ENCODE results near the gene SCRN1.

Gene SCRN1

DNA sequence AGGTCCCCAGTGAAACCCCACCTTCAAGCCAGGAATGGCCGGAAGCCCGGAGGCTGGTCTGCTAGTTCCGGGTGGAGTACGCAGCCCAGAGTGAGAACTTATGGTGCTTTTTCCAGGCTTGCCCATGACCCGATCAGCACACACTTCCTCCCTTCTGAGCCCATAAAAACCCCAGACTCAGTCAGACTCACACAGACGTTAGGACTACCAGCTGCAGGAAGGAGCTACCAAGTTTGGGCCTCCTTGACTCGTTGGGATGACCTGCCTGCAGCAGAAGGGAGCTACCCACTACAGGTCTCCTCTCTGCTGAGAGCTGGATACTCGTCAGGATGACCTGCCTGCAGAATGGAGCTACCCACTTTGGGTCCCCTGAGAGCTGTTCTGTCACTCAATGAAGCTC, 39.1 kb downstream of the SCRN1 start:
- no peak overlapping the region for H3K27ac ChIP-seq (replicated peaks)

DNA sequence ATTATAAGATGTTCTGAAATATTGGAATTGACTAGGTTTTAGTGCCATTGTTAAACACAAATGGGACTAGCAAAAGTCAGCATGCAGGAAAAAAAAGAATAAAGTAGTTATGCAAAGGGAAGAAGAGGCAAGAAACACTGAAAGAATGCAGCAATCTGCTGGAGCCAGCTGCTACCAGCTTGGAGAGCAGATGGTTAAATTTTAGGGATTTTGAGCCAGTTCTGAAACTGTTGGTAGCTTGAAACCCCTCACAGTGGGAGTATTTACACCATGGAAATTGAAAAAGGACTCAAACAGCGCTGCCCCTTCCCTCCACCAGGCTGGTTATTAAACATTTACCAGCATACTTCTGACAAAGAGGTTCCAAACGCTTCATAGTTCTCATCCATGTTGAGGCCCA, 41.0 kb downstream of the SCRN1 start:
- H3K27ac ChIP-seq (replicated peaks) = no peak overlapping the region
- no peaks in the 10 kb centered on the region for H3K27me3 ChIP-seq (ENCODE audit: insufficient read depth, poor library complexity, severe bottlenecking)
- TF ChIP-seq SPI1 (IDR thresholded peaks at IDR 0.05; ENCODE audit: borderline replicate concordance, low read depth) = no peak
- TF ChIP-seq REST (IDR thresholded peaks at IDR 0.05; ENCODE audit: insufficient replicate concordance, low read depth) = no peak
- TF ChIP-seq POLR2AphosphoS5 (IDR thresholded peaks at IDR 0.05; ENCODE audit: low read depth) = no peak
- TF ChIP-seq GABPA (IDR thresholded peaks at IDR 0.05; ENCODE audit: low read depth) = no peak
- TF ChIP-seq, protein P1, sequence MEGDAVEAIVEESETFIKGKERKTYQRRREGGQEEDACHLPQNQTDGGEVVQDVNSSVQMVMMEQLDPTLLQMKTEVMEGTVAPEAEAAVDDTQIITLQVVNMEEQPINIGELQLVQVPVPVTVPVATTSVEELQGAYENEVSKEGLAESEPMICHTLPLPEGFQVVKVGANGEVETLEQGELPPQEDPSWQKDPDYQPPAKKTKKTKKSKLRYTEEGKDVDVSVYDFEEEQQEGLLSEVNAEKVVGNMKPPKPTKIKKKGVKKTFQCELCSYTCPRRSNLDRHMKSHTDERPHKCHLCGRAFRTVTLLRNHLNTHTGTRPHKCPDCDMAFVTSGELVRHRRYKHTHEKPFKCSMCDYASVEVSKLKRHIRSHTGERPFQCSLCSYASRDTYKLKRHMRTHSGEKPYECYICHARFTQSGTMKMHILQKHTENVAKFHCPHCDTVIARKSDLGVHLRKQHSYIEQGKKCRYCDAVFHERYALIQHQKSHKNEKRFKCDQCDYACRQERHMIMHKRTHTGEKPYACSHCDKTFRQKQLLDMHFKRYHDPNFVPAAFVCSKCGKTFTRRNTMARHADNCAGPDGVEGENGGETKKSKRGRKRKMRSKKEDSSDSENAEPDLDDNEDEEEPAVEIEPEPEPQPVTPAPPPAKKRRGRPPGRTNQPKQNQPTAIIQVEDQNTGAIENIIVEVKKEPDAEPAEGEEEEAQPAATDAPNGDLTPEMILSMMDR (IDR thresholded peaks at IDR 0.05; ENCODE audit: insufficient read depth, low read length) = no peak
- no peak for DNase-seq (ENCODE audit: low read depth in 1 of 2, low spot score in 1 of 2)
- no peak overlapping the region for H3K4me3 ChIP-seq (replicated peaks; ENCODE audit: insufficient read depth, low read length)

More for the DNA sequence above, 39.1 kb downstream of the SCRN1 start:
- H3K4me3 ChIP-seq (replicated peaks; ENCODE audit: insufficient read depth, low read length) = no peak overlapping the region
- H3K27me3 ChIP-seq (ENCODE audit: insufficient read depth, poor library complexity, severe bottlenecking) = no peaks in the 10 kb centered on the region
- no peak for TF ChIP-seq GABPA (IDR thresholded peaks at IDR 0.05; ENCODE audit: low read depth)
- no peak for TF ChIP-seq REST (IDR thresholded peaks at IDR 0.05; ENCODE audit: insufficient replicate concordance, low read depth)
- TF ChIP-seq POLR2AphosphoS5 (IDR thresholded peaks at IDR 0.05; ENCODE audit: low read depth) = no peak
- no peak for TF ChIP-seq SPI1 (IDR thresholded peaks at IDR 0.05; ENCODE audit: borderline replicate concordance, low read depth)
- TF ChIP-seq, protein P1 (IDR thresholded peaks at IDR 0.05; ENCODE audit: insufficient read depth, low read length) = no peak
- no peak for DNase-seq (ENCODE audit: low read depth in 1 of 2, low spot score in 1 of 2)

- H3K27ac ChIP-seq (replicated peaks) = no peak overlapping the region
- no peak for TF ChIP-seq GABPA (IDR thresholded peaks at IDR 0.05; ENCODE audit: low read depth)
- TF ChIP-seq REST (IDR thresholded peaks at IDR 0.05; ENCODE audit: insufficient replicate concordance, low read depth) = no peak
- TF ChIP-seq, protein P1 (IDR thresholded peaks at IDR 0.05; ENCODE audit: insufficient read depth, low read length) = no peak
- no peak for TF ChIP-seq SPI1 (IDR thresholded peaks at IDR 0.05; ENCODE audit: borderline replicate concordance, low read depth)
- TF ChIP-seq POLR2AphosphoS5 (IDR thresholded peaks at IDR 0.05; ENCODE audit: low read depth) = no peak
- H3K4me3 ChIP-seq (replicated peaks; ENCODE audit: insufficient read depth, low read length) = no peak overlapping the region
- no peaks in the 10 kb centered on the region for H3K27me3 ChIP-seq (ENCODE audit: insufficient read depth, poor library complexity, severe bottlenecking)
- DNase-seq (ENCODE audit: low read depth in 1 of 2, low spot score in 1 of 2) = peak in 1 of 2 experiments; percentile 18
Measured at GRCh38 chr7:29946428-29947186, 43.0 kb downstream of the SCRN1 start.
